HL-60 (cell line): ENCODE measurements around the gene FGGY.

Experiments used
- POLR2AphosphoS5 ChIP-seq: IDR thresholded peaks from 2 replicates; pipeline ENCODE4 v1.6.1; 2012; ENCODE audit warnings: low read depth
- SPI1 ChIP-seq: IDR thresholded peaks from 2 replicates; pipeline ENCODE4 v1.6.1; 2012; ENCODE audit warnings: low read depth, mild to moderate bottlenecking, borderline replicate concordance
- TF ChIP-seq, protein P1 (sequence below): IDR thresholded peaks from one replicate; pipeline ENCODE4 v1.5.1; 2011; ENCODE audit warnings: low read length, control low read depth, inconsistent platforms; ENCODE audit not compliant: insufficient read depth
- TF ChIP-seq, protein P2 (sequence below): IDR thresholded peaks from 2 replicates; pipeline ENCODE4 v1.6.1; 2012; ENCODE audit warnings: low read depth; ENCODE audit not compliant: insufficient replicate concordance

DNA sequence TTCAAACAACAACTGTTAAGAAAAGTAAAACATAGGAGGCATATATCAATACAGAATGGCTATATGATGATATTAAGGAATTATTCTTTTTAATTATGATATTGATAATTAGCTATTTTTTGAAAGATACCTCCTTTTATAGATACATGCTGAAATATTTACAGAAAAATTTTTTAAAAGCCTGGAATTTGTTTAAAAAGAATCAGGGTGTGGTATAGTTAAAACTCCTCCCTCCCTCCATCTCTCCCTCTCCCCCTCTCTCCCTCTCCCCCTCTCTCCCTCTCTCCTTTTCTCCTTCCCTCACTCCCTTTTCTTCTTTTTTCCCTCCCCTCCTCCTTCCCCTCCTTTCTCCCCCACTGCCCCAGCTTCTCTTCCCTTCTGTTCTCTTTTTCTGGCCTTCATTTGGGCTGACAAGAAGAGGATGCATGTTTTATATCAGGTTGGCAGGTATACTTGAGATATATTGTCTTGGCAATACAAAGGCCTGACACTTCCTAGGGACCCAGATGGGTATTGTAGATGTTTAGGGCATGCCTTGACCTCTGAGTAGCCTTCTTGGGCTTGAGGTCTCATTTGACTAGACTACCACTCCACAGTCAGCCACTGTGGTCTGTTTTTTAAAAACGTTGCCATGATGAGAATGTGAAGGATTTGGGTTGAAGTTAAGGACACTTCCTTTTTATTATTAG is 124.5 kb downstream of the FGGY start:
- TF ChIP-seq, protein P1, sequence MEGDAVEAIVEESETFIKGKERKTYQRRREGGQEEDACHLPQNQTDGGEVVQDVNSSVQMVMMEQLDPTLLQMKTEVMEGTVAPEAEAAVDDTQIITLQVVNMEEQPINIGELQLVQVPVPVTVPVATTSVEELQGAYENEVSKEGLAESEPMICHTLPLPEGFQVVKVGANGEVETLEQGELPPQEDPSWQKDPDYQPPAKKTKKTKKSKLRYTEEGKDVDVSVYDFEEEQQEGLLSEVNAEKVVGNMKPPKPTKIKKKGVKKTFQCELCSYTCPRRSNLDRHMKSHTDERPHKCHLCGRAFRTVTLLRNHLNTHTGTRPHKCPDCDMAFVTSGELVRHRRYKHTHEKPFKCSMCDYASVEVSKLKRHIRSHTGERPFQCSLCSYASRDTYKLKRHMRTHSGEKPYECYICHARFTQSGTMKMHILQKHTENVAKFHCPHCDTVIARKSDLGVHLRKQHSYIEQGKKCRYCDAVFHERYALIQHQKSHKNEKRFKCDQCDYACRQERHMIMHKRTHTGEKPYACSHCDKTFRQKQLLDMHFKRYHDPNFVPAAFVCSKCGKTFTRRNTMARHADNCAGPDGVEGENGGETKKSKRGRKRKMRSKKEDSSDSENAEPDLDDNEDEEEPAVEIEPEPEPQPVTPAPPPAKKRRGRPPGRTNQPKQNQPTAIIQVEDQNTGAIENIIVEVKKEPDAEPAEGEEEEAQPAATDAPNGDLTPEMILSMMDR = no peak
- TF ChIP-seq POLR2AphosphoS5 (no peak), SPI1 (no peak)
- TF ChIP-seq, protein P2, sequence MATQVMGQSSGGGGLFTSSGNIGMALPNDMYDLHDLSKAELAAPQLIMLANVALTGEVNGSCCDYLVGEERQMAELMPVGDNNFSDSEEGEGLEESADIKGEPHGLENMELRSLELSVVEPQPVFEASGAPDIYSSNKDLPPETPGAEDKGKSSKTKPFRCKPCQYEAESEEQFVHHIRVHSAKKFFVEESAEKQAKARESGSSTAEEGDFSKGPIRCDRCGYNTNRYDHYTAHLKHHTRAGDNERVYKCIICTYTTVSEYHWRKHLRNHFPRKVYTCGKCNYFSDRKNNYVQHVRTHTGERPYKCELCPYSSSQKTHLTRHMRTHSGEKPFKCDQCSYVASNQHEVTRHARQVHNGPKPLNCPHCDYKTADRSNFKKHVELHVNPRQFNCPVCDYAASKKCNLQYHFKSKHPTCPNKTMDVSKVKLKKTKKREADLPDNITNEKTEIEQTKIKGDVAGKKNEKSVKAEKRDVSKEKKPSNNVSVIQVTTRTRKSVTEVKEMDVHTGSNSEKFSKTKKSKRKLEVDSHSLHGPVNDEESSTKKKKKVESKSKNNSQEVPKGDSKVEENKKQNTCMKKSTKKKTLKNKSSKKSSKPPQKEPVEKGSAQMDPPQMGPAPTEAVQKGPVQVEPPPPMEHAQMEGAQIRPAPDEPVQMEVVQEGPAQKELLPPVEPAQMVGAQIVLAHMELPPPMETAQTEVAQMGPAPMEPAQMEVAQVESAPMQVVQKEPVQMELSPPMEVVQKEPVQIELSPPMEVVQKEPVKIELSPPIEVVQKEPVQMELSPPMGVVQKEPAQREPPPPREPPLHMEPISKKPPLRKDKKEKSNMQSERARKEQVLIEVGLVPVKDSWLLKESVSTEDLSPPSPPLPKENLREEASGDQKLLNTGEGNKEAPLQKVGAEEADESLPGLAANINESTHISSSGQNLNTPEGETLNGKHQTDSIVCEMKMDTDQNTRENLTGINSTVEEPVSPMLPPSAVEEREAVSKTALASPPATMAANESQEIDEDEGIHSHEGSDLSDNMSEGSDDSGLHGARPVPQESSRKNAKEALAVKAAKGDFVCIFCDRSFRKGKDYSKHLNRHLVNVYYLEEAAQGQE = no peak
